Panc1 (cell line): ENCODE data around the gene CACNA2D3. TPM values are rescaled to one million over a fixed set of nuclear protein-coding genes. Genes with fewer than 3 reads are reported as not detected.

Source experiments
- ATAC-seq: fragments of 200-7000 bp; cut with Tn5 transposase; 2 replicates; pipeline ENCODE4 v1.9.1; 2020; ENCODE audit warnings: mild to moderate bottlenecking, moderate library complexity
- BruUV-seq: library from RNA; stranded (reverse); fragments of 400-500 nt; replicated peaks from 2 replicates; lab custom pipeline; 2021; lab: Mats Ljungman, UMichigan
- CTCF ChIA-PET: fragments of 300-600 bp; sonication (Branson Sonifier 250); formaldehyde crosslinking; loops from one replicate; lab custom pipeline; 2022; ENCODE audit warnings: antibody characterized with exemption; lab: Charles Lee
- POLR2A ChIA-PET: fragments of 300-600 bp; sonication (Branson Sonifier 250); formaldehyde crosslinking; loops from one replicate; lab custom pipeline; 2022; ENCODE audit warnings: antibody characterized with exemption; lab: Charles Lee
- DNase-seq: peaks from one replicate; pipeline ENCODE4 v3.0.0-alpha.2; 2010; ENCODE audit warnings: low read depth, low spot score
- H3K27ac ChIP-seq: 2 replicates; pipeline ENCODE4 v1.5.1; 2011; ENCODE audit warnings: mild to moderate bottlenecking, low read length, inconsistent platforms
- H3K27me3 ChIP-seq: fragments of 200-500 bp; sonication (Bioruptor generic); 2 replicates; pipeline ENCODE4 v1.6.0; 2014; ENCODE audit warnings: low read length, inconsistent platforms; ENCODE audit not compliant: control insufficient read depth, insufficient read depth
- H3K36me3 ChIP-seq: fragments of 200-500 bp; sonication (Bioruptor generic); 2 replicates; pipeline ENCODE4 v1.5.1; 2014; ENCODE audit warnings: inconsistent platforms, mild to moderate bottlenecking, low read length, moderate library complexity; ENCODE audit not compliant: control insufficient read depth, insufficient read depth
- H3K4me1 ChIP-seq: 2 replicates; pipeline ENCODE4 v1.5.1; 2011; ENCODE audit warnings: inconsistent platforms, mild to moderate bottlenecking, low read length, moderate library complexity; ENCODE audit not compliant: control insufficient read depth, insufficient read depth
- H3K4me3 ChIP-seq, 2 experiments: 2 replicates each; pipeline ENCODE4 v1.5.1; 2011 to 2012; ENCODE audit warnings: low read depth in 2 of 2, low read length in 2 of 2, mild to moderate bottlenecking in 2 of 2, inconsistent platforms in 1 of 2, moderate library complexity in 1 of 2
- H3K9me3 ChIP-seq: fragments of 200-500 bp; sonication (Bioruptor generic); 2 replicates; pipeline ENCODE4 v1.5.1; 2014; ENCODE audit warnings: low read depth, mild to moderate bottlenecking, inconsistent platforms, low read length, moderate library complexity; ENCODE audit not compliant: control insufficient read depth, insufficient read depth
- POLR2AphosphoS5 ChIP-seq: IDR thresholded peaks from 2 replicates; pipeline ENCODE4 v1.6.1; 2012; ENCODE audit warnings: mild to moderate bottlenecking, low read depth, low read length, moderate library complexity
- SIN3A ChIP-seq: IDR thresholded peaks from 2 replicates; pipeline ENCODE4 v1.6.1; 2012; ENCODE audit warnings: low read depth, mild to moderate bottlenecking, low read length, moderate library complexity, borderline replicate concordance; ENCODE audit not compliant: insufficient read depth
- TCF7L2 ChIP-seq: IDR thresholded peaks from 2 replicates; pipeline ENCODE4 v1.6.1; 2011; ENCODE audit warnings: mild to moderate bottlenecking, low read depth, low read length, inconsistent platforms
- in situ Hi-C: cut with HindIII; loops from 2 replicates; pipeline ENCODE4 v1.10.0; 2016; ENCODE audit warnings: low sequenced_read_pairs, low pct_unique_long_range_greater_than_20kb
- intact Hi-C: fragments of 100-400 bp; cut with micrococcal nuclease; formaldehyde crosslinking; loops from one replicate; pipeline ENCODE4 v1.10.0; 2022; ENCODE audit not compliant: unreplicated experiment
- total RNA-seq: library from RNA; stranded (reverse); gene quantifications from one replicate; pipeline ENCODE4 v1.2.1, GENCODE V29; 2021; ENCODE audit not compliant: unreplicated experiment
- TF ChIP-seq, protein P1 (sequence below), 2 experiments: IDR thresholded peaks; 2 replicates each; pipeline ENCODE4 v1.6.1; 2011 to 2012; ENCODE audit warnings: low read depth in 2 of 2, control low read depth in 1 of 2, low read length in 1 of 2, mild to moderate bottlenecking in 1 of 2, moderate library complexity in 1 of 2; ENCODE audit not compliant: insufficient read depth in 1 of 2
- TF ChIP-seq, protein P2 (sequence below): fragments of 450-650 bp; IDR thresholded peaks from 2 replicates; pipeline ENCODE4 v1.5.1; 2017; ENCODE audit warnings: mild to moderate bottlenecking

Gene CACNA2D3
- total RNA-seq, 1 experiment from 2014 or later: 0.41 TPM

- intact Hi-C loops (no loop called here), in situ Hi-C loops (no loop called here)
- ATAC-seq (no peak), DNase-seq (no peak)
- H3K27ac ChIP-seq: no peak overlapping the region
- TF ChIP-seq TCF7L2 (no peak), POLR2AphosphoS5 (no peak), SIN3A (no peak)
- TF ChIP-seq, protein P1, sequence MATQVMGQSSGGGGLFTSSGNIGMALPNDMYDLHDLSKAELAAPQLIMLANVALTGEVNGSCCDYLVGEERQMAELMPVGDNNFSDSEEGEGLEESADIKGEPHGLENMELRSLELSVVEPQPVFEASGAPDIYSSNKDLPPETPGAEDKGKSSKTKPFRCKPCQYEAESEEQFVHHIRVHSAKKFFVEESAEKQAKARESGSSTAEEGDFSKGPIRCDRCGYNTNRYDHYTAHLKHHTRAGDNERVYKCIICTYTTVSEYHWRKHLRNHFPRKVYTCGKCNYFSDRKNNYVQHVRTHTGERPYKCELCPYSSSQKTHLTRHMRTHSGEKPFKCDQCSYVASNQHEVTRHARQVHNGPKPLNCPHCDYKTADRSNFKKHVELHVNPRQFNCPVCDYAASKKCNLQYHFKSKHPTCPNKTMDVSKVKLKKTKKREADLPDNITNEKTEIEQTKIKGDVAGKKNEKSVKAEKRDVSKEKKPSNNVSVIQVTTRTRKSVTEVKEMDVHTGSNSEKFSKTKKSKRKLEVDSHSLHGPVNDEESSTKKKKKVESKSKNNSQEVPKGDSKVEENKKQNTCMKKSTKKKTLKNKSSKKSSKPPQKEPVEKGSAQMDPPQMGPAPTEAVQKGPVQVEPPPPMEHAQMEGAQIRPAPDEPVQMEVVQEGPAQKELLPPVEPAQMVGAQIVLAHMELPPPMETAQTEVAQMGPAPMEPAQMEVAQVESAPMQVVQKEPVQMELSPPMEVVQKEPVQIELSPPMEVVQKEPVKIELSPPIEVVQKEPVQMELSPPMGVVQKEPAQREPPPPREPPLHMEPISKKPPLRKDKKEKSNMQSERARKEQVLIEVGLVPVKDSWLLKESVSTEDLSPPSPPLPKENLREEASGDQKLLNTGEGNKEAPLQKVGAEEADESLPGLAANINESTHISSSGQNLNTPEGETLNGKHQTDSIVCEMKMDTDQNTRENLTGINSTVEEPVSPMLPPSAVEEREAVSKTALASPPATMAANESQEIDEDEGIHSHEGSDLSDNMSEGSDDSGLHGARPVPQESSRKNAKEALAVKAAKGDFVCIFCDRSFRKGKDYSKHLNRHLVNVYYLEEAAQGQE (IDR thresholded peaks at IDR 0.05; ENCODE audit: insufficient read depth in 1 of 2, low read depth in 2 of 2, low read length in 1 of 2): no peak
- TF ChIP-seq, protein P2, sequence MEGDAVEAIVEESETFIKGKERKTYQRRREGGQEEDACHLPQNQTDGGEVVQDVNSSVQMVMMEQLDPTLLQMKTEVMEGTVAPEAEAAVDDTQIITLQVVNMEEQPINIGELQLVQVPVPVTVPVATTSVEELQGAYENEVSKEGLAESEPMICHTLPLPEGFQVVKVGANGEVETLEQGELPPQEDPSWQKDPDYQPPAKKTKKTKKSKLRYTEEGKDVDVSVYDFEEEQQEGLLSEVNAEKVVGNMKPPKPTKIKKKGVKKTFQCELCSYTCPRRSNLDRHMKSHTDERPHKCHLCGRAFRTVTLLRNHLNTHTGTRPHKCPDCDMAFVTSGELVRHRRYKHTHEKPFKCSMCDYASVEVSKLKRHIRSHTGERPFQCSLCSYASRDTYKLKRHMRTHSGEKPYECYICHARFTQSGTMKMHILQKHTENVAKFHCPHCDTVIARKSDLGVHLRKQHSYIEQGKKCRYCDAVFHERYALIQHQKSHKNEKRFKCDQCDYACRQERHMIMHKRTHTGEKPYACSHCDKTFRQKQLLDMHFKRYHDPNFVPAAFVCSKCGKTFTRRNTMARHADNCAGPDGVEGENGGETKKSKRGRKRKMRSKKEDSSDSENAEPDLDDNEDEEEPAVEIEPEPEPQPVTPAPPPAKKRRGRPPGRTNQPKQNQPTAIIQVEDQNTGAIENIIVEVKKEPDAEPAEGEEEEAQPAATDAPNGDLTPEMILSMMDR: no peak
- H3K4me1 ChIP-seq: no peaks in the 10 kb centered on the region
- H3K9me3 ChIP-seq: no peaks in the 10 kb centered on the region
- ChIA-PET CTCF (no interaction called here), POLR2A (no interaction called here)
- no peaks in the 10 kb centered on the region for H3K27me3 ChIP-seq
- no peak overlapping the region for H3K4me3 ChIP-seq
- BruUV-seq: no TSS peak
- H3K36me3 ChIP-seq: no peaks in the 10 kb centered on the region
Observed at GRCh38 chr3:54517424-54517823, 395.1 kb downstream of the CACNA2D3 start.

- Histone ChIP-seq H3K36me3 (no peaks in the 10 kb centered on the region), H3K4me3 (no peak overlapping the region), H3K27me3 (no peaks in the 10 kb centered on the region), H3K27ac (no peak overlapping the region), H3K9me3 (no peaks in the 10 kb centered on the region), H3K4me1 (no peaks in the 10 kb centered on the region)
- in situ Hi-C loops (no loop called here), intact Hi-C loops (no loop called here)
- BruUV-seq: no TSS peak
- ATAC-seq (no peak), DNase-seq (no peak)
- ChIA-PET CTCF (no interaction called here), POLR2A (no interaction called here)
- TF ChIP-seq TCF7L2 (no peak), POLR2AphosphoS5 (no peak), SIN3A (no peak)
- TF ChIP-seq, protein P2: no peak
- TF ChIP-seq, protein P1 (IDR thresholded peaks at IDR 0.05; ENCODE audit: insufficient read depth in 1 of 2, low read depth in 2 of 2, low read length in 1 of 2): no peak
Observed at GRCh38 chr3:54518011-54518675, 395.8 kb downstream of the CACNA2D3 start.
